Activated CD8-positive, alpha-beta T cell treated with anti-CD3 and anti-CD28 coated beads for 36 hours (primary cell): ENCODE results near the gene KIF2A. TPM values are rescaled to one million over a fixed set of nuclear protein-coding genes. Genes with fewer than 3 reads are reported as not detected.

Experiments used
- ATAC-seq: fragments of 200-7000 bp; cut with Tn5 transposase; one replicate; pipeline ENCODE4 v1.10.0; 2021; ENCODE audit warnings: mild to moderate bottlenecking, moderate library complexity
- CTCF ChIA-PET: fragments of 350-600 bp; sonication (Branson Sonifier 250); formaldehyde crosslinking; loops from one replicate; lab custom pipeline; 2021; ENCODE audit warnings: antibody characterized with exemption; lab: Charles Lee
- POLR2A ChIA-PET: fragments of 350-600 bp; sonication (Branson Sonifier 250); formaldehyde crosslinking; loops from one replicate; lab custom pipeline; 2021; ENCODE audit warnings: antibody characterized with exemption; lab: Charles Lee
- DNase-seq: peaks from one replicate; pipeline ENCODE4 v3.0.0-alpha.2; 2020
- H3K27ac Mint-ChIP-seq: one replicate; pipeline ENCODE4 v1.8.0; 2021; ENCODE audit warnings: mild to moderate bottlenecking, mixed read lengths
- H3K27me3 Mint-ChIP-seq: one replicate; pipeline ENCODE4 v1.8.0; 2021; ENCODE audit warnings: mixed read lengths
- H3K36me3 Mint-ChIP-seq: one replicate; pipeline ENCODE4 v1.8.0; 2021; ENCODE audit warnings: low read depth, mixed read lengths
- H3K4me1 Mint-ChIP-seq: one replicate; pipeline ENCODE4 v1.8.0; 2021; ENCODE audit warnings: low read depth, mixed read lengths
- H3K4me3 Mint-ChIP-seq: one replicate; pipeline ENCODE4 v1.8.0; 2021; ENCODE audit warnings: mild to moderate bottlenecking, moderate library complexity, mixed read lengths
- H3K9me3 Mint-ChIP-seq: one replicate; pipeline ENCODE4 v1.8.0; 2021; ENCODE audit warnings: mixed read lengths
- CTCF ChIP-seq: fragments of 200-600 bp; IDR thresholded peaks from one replicate; pipeline ENCODE4 v1.8.0; 2022; ENCODE audit warnings: antibody characterized with exemption, mild to moderate bottlenecking
- intact Hi-C: fragments of 100-400 bp; cut with micrococcal nuclease; formaldehyde crosslinking; loops from one replicate; pipeline ENCODE4 v1.10.0; 2022
- total RNA-seq, 2 experiments: library from RNA; stranded (reverse); gene quantifications; one replicate each; pipeline ENCODE4 v1.2.3, GENCODE V29; 2021

KIF2A gene
- total RNA-seq, 2 experiments from 2014 or later = 251 to 257 TPM

GRCh38 chr5:62431735-62432620 lies 126.0 kb downstream of the KIF2A start:
- Mint-ChIP-seq H3K9me3 (no peaks in the 10 kb centered on the region), H3K4me1 (peaks cover 22% of the 10 kb centered on the region), H3K36me3 (peaks cover 1% of the 10 kb centered on the region), H3K27ac (peak overlapping the region; percentile 21), H3K4me3 (no peak overlapping the region), H3K27me3 (no peaks in the 10 kb centered on the region)
- ChIA-PET CTCF (interaction anchor here (1.1 to 2.5 kb wide), 6 partner anchors 10 to 77 kb away, joined by 3 to 11 read pairs (median 4); no protein-coding TSS in a partner anchor), POLR2A (interaction anchor here (1.3 to 1.9 kb wide), 2 partner anchors 11 to 13 kb away, joined by 3 to 5 read pairs; no protein-coding TSS in a partner anchor)
- TF ChIP-seq CTCF = no peak
- DNase-seq (no peak), ATAC-seq (no peak)
- intact Hi-C loops = no loop called here

- peaks cover 22% of the 10 kb centered on the region for H3K4me1 Mint-ChIP-seq
- no peak for TF ChIP-seq CTCF
- ATAC-seq (no peak), DNase-seq (no peak)
- CTCF ChIA-PET = interaction anchor here (1.1 to 2.5 kb wide), 4 partner anchors 9 to 77 kb away, joined by 3 to 11 read pairs (median 6); no protein-coding TSS in a partner anchor
- intact Hi-C loops = no loop called here
- no peaks in the 10 kb centered on the region for H3K9me3 Mint-ChIP-seq
- H3K27me3 Mint-ChIP-seq = no peaks in the 10 kb centered on the region
- peaks cover 1% of the 10 kb centered on the region for H3K36me3 Mint-ChIP-seq
- POLR2A ChIA-PET = interaction anchor here (1.3 to 1.9 kb wide), 2 partner anchors 12 to 14 kb away, joined by 3 to 5 read pairs; no protein-coding TSS in a partner anchor
- H3K27ac Mint-ChIP-seq = peak overlapping the region; percentile 21
- H3K4me3 Mint-ChIP-seq = no peak overlapping the region
These were observed 126.6 kb downstream of the KIF2A start for GRCh38 chr5:62432621-62433064.

Other genes starting within 250 kb of the KIF2A start
- 10 to 100 TPM; 51.3 to 59.1 TPM for gene DIMT1, start 97.7 kb downstream of the KIF2A start, total RNA-seq
- 10 to 100 TPM; 59.7 to 61.2 TPM for gene IPO11, start 106.6 kb downstream of the KIF2A start, total RNA-seq